NCI-H460 (cell line): ENCODE results near the gene MX2. TPM values are rescaled to one million over a fixed set of nuclear protein-coding genes. Genes with fewer than 3 reads are reported as not detected.

Experiments
- DNase-seq: peaks from one replicate; pipeline ENCODE4 v3.0.0-alpha.2; 2016; ENCODE audit warnings: low read depth; ENCODE audit errors: extremely low read depth
- total RNA-seq: library from RNA; depleted of rRNA; stranded (reverse); fragments of >200 nt; shearing (Covaris generic); gene quantifications from 2 replicates; pipeline ENCODE4 v1.2.3, GENCODE V29; 2014

The MX2 gene
- total RNA-seq, 1 experiment from 2014 or later = 0.42 TPM

DNA sequence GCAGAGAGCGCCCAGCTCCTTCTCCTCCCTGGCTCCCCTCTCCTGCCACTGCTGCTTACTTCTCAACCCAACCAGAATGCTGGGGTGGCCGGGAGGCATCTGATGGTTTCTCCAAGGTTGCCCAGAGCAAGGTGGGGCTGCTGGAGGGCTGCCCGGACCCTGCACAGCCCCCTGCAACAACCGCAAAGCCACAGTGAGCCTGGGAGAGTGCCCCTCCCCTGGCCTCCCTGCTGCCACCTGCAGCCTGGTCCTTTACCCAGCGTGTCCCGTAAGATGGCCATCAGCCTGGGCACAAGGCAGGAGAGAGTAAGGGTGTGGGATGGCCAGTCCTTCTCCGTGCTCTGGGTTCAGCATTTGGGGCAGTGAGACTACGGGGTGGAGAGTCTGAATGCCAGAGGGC, 17.0 kb downstream of the MX2 start:
- no peak for DNase-seq

DNA sequence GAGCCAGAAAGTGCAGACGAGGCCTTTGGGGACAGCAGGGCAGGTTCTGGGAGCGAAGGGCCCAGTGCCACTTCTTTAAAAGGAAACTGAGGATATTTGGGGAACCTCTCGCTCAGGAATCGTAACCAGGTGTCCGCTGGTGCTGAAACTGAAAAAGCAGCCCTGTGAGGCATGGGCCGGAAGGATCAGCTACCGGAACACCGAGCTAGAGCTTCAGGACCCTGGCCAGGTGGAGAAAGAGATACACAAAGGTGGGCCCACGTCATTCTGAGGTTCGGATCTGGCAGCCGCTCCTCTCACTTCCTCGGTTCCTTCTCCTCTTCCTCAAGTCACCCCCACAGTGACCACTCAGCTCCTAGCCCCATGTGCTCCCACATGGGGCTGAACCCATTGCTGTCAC, 18.1 kb downstream of the MX2 start:
- no peak for DNase-seq

DNA sequence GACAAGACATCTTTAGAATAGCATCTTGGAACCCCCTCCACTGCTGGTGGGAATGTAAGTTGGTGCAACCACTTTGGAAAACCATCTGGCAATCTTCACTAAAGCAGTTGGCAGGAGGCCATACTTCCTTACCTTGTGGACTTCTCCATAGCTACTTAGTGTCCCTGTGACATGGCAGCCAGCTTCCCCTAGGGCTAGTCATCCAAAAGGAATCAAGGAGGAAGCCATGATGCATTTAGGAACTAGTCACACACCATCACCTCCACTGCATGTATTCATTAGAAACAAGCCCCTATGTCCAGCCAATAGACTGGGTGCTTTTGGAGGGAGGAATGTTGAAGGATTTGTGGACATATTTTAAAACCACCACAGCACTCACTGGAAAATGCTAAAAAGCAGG, 19.9 kb downstream of the MX2 start:
- DNase-seq = no peak

DNA sequence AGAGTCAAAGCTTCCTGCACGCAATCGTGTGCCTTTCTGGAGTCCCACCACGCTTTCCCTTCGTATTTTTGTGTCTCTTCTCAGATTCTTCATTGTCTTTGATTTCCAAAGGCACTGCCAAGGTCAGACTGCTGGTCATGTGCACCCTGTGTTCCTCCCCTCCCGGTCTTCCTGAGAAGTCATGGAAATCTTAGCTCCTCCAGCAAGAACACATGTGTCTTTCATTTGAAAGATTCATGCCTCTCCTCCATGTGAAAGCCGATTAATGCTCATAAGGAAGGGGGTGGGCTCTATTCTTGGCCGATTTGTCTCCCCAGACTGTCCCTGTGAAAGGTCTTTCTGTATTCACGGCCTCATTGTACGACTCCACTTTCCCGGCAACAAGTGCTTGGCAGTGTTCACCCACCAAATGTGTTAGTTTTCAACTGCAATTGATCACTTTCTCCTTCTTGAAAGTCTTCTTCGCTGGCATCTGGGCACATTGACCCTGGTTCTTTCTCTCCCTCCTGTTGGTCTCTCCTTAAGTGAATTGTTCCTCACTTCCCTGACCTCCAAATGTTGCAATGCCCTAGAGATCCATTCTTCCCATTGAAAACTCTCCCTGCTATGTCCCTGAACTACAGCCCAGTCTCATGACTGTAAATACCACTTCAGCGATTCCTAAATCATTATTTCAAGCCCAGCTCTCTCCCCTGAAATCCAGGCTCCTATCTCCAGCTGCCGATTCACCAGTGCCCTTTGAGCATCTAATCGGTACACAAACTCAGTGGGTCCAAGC, 25.4 kb downstream of the MX2 start:
- no peak for DNase-seq

DNA sequence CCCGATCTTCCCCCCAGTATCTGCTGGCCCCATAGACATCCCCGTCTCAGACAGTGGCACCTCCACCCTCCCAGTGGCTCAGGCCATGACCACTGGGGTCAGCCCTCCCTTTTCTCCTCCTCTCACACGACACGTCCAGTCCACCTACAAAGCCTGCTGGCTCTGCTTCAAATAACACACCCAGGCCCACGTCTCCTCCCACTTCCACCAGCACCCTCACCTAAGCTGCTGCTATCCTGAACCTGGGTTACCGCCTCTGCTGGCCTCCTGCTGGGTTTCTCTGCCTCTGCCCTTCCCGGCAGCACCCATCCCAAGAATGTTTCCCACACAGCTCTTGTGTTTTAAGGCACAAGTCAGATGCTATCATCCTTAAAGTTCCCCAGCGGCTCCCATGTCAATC, 26.0 kb downstream of the MX2 start:
- no peak for DNase-seq

DNA sequence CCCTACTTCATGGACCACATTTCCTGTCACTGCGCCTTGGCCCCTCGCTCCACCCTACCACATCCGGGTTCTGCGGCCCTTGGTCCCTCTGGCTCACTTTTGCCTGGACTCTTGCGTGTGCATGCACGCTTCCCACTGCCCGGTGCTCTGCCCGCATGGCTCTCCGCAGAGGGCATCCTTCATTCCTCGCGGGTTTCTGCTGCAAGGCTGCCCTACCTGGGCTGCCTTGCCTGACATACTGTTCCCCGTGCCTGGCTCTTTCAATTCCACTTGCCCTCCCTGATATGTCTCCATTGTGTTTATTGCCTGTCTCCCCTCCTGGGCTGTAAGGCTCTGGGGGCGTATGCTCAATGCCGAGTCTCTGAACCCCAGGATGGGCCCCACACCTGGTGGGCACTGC, 26.4 kb downstream of the MX2 start:
- DNase-seq = no peak

DNA sequence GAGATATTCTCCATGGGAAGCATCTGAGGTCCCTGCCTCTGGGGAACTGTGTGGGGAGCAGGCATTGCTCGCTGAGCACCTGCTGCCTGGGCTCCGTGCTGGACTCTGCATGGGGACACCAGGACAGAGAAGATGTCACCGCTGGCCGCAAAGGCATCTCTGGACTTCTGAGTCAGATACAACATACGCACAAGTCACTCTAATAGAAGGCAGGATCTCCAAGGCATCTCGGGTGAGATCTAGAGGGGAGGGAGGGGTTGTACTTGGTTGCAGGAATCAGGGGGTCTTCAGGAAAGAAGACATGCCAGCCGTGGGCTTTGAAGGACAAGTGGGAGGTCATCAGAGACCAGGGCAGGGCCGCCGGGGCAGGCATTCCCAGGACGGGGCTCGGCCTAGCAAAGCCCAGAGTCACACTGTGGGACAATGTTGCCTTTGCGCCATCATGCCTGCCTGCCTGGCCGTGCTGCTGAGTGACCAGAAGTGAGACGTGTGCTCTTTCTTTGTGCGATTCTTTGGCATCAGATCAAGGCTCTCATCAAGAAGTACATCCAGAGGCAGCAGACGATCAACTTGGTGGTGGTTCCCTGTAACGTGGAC, 28.3 kb downstream of the MX2 start:
- DNase-seq = no peak

DNA sequence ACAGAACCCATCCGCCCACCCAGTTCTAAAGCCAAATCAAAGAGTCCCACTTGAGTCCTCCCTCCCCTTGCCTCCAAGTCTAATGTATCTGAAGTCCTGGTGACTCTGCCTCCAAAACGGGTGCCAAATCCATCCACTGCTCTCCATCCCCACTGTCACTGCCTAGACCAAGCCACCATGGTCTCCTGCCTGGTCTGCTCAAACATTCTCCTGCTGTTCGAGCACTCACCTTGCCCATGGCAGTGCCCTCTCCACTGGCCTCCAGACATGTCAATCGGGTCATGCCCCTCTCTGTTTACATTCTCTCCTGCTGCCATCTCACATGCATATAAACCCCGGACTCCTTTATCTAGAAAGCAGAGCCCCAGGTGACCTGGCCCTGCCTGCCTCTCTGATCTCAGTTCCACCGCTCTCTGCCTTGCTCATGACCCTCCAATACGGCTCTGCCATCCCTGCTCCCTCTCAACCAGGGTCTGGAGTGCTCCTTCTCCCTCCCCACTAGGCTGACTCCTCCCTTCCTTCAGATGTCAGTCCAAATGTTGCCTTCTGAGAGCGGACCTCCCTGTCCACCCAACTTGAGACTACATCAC, 32.1 kb downstream of the MX2 start:
- DNase-seq = no peak

DNA sequence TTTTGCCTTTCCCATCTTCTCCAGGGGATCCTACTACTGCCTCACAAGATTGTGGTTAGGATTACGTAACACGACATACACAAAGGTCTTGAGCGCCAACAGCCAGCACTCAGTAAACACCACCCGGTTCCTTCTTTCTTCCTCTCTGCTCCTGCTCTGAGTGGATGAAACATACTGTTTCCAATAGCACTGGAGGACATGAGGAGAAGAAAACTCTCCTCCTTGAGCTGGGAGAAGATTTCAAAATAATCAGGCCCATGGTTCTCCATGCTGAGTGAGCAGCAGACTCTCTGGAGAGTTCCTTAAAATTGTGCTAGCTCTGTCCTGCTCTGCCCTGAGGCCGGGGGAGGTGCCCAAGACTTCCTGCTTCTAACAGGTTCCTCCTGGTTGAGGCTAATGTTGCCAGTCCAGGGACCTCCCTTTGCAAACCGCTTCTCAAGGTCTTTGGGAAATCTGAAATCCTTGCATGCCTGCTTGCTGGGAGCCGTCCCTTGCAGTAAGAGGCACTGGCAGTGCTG, 34.8 kb downstream of the MX2 start:
- DNase-seq = no peak

DNA sequence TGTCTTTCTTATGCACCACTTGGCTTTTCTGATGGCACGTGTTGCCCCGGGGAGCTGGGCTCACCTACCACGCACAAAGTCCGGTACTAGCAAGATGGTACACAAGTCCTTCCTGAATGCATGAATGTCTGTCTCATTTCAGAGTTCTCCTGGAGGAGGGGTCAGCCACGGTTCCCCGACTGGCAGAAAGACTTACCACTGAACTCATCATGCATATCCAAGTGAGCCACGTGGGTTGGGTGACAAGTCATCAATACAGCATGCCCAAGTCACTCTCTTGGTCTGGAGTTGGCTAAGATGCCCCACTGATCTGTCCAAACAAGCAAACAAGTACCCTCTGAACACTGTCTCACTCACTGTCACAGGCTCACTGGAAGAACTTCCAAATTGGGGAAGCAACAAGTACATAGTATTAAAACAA, 35.7 kb downstream of the MX2 start:
- no peak for DNase-seq

DNA sequence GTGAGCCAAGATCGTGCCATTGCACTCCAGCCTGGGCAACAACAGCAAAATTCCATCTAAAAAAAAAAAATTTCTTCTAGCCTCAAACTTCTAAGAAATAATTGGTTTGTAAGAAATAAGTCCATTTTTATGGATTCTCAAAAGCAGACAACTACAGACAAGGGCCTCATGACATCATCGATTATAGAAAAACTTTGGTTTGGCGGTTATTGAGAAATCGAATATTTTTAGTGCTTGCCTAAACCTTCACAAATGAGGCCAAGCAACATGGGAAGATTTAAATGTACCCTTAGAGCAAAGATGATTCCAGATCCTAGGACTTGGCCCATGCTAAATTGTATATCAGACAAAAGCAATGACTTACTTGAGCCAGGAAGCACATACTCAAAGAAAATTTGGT, 36.4 kb downstream of the MX2 start:
- no peak for DNase-seq

DNA sequence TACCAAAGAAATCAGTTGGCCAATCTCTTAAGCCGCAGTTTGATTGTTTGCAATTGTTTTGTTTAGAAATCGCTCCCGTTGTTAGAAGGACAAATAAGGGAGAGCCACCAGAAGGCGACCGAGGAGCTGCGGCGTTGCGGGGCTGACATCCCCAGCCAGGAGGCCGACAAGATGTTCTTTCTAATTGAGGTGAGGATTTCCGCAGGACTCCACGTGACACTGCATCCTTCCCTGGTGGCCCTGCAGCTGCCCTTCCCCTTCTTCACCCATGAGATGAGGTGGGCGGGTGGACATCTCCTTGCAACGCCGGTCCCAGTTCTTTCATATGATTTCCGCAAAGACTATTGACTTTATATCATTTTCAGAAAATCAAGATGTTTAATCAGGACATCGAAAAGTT, 37.0 kb downstream of the MX2 start:
- no peak for DNase-seq

DNA sequence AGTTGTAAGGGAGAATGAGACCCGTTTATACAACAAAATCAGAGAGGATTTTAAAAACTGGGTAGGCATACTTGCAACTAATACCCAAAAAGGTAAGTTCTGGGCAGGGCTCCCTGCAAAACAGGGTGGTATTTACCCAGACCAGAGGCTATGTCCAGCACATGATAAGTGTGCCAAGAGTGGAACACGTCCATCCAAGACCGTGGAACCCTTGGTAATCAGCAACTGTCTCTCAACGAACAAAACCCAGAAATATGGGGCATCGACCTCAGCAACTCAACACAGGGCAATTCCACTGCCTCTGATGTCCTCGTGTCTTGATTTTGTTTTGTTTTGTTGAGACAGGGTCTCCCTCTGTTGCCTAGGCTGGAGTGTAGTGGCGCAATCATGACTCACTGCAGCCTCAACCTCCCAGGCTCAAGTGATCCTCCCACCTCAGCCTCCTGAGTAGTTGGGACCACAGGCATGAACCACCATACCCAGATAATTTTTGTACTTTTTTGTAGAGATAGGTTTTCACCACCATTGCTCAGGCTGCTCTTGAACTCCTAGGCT, 37.5 kb downstream of the MX2 start:
- no peak for DNase-seq

DNA sequence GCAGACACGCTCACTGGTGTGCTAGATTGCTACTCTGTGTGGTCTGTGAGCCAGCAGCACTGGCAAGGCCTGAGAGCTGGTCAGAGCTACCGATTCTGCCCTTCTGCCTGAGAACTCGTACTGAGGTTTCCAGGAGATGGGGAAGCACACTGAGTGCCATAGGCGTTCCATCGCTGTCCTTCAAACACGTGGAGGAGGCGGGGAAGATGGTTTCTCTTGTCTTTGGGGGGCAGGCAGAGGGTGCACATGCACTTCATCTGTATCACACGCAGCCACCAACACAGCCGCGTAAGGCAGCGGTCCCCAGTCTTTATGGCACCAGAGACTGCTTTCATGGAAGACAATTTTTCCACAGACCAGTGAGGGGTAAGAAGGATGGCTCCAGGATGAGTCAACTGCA, 40.4 kb downstream of the MX2 start:
- no peak for DNase-seq

DNA sequence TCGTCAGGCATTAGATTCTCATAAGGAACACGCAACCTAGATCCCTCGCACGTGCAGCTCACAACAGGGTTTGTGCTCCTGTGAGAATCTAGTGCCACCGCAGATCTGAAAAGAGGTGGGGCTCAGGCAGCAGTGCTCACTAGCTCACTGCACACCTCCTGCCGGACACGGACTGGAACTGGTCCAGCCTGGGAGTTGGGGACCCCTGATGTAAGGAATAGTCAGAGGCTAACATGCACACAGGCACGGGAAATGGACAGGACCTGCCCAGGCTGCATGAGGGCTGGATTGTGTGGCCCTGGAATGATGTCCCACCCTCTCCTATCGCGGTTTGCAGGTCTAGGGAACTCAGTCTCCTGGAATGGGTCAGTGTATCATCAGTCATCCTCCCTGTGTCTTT, 41.0 kb downstream of the MX2 start:
- DNase-seq = no peak

DNA sequence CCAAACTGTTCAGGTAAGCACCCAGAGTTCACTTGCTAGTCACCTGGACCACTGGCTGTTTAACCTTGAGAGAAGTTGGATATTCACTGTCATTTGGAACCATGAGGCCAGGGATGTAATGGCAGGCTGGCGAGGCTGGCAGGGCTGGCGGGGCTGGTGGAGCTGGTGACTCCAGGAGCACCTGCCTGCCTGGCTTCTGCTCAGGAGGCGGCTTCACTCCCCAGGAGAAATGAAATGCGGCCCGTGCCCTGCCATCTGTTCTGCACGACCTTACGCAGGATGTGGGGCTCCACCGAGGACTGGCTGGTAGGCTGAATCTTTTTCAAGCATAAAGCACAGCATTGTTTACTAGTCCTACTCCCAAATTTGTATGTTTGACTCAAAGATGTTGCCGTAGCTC, 41.5 kb downstream of the MX2 start:
- no peak for DNase-seq

DNA sequence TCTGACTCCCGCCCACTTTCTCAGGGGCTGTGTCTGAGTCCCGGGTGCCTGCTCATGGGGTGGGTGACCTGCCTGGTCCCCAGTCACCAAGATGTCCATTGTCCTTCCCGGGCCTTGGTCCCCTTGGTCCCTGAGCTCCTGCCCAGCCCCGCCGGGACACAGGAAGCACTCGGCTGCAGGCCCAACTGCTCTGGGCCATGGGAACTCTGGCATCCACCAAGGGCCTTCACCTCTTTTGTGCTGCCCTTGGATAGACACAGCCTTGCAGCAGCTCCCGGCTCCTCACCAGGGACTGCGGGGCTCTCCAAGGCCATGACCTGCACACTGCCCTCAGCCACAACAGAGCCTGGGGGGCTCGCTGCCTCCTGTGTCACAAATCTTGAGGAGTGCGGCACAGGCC, 42.1 kb downstream of the MX2 start:
- no peak for DNase-seq

DNA sequence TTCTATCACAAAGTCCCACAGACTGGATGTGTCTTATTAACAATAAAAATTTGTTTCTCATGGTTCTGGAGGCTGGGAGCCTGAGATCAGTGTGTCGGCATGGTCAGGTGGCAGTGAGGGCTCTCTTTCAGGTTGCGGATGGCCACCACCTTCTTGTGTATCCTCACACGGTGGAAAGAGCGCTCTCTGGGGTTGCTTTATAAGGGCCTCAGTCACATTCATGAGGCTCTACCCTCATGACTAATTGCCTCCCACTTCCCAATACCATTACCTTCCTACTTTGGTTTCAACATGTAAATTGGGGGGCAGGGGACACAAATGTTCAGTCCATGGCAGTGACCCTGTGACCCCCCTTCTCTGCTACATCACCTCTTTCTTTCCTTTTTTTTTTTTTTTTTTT, 43.5 kb downstream of the MX2 start:
- DNase-seq = no peak

DNA sequence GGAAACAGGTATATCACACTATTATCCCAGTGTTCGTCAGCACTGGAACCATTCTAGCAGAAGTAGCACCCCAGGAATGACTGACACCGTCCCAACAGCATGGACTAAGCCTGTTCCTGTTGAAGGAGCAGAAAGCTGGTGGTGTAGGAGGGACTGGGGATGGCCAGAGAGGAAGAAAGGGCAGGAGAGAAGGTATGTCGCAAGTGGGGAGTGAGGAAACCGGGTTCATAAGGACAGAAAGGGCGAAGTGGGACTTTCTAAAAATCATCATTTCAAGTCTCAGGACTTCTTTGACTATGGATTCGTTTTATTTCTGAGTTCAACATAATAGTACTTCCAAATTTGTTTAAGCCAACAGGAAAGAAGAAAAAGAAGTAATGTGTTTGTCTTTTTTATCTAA, 44.5 kb downstream of the MX2 start:
- no peak for DNase-seq

DNA sequence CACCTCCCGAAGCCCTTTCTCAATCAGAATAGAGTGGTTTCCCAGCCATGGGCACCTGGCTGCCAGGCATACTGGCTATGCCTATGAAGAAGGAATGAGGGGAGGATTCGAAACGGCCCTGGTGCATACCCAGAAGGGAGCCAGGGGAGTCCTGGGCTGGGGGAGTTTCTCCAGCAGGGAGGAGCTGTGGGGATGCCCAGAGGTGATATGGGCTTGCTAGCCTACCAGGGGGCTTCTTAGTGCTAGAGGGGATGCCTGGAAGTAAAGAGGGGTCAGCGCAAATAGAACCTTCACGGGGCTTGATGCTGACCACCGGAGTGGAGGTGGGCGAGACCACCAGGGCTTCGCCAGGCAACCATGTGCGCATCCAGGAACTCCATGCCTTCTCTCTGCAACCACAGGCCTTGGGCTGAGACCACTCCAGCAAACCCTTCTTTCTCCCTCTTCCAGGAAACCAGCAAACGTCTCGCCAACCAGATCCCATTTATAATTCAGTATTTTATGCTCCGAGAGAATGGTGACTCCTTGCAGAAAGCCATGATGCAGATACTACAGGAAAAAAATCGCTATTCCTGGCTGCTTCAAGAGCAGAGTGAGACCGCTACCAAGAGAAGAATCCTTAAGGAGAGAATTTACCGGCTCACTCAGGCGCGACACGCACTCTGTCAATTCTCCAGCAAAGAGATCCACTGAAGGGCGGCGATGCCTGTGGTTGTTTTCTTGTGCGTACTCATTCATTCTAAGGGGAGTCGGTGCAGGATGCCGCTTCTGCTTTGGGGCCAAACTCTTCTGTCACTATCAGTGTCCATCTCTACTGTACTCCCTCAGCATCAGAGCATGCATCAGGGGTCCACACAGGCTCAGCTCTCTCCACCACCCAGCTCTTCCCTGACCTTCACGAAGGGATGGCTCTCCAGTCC, 46.0 kb downstream of the MX2 start:
- no peak for DNase-seq

DNA sequence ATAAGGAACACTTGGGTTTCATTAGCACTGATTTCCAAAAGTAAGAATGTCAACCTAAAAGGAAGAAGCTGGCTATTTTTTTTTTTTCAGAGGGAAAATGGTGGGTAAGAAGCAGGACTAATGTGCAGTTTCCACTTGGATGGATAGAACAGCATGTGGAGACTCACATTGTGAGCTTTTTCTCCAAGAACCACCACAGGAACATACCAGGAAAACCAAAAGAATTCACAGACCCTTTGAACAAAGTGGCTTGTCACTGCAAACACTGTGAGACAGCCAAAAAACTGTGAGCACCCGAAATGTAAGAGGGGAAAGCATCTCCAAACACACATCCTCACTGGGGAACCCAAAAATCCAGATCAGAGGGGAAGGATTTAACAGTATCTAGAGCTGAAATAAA, 48.5 kb downstream of the MX2 start:
- DNase-seq = no peak
